GM18868 (cell line): ENCODE measurements around the gene C4orf50.
"Not testable (repeated sequence)": the region's sequence is repeated elsewhere in the genome, so short reads cannot be mapped to it uniquely, and the experiment has no call there.

Experiments
- ATAC-seq: cut with Tn5 transposase; IDR thresholded peaks from one replicate; pipeline ENCODE4 v1.9.1; 2021; ENCODE audit warnings: mild to moderate bottlenecking, moderate library complexity; ENCODE audit not compliant: unreplicated experiment

Gene C4orf50

DNA sequence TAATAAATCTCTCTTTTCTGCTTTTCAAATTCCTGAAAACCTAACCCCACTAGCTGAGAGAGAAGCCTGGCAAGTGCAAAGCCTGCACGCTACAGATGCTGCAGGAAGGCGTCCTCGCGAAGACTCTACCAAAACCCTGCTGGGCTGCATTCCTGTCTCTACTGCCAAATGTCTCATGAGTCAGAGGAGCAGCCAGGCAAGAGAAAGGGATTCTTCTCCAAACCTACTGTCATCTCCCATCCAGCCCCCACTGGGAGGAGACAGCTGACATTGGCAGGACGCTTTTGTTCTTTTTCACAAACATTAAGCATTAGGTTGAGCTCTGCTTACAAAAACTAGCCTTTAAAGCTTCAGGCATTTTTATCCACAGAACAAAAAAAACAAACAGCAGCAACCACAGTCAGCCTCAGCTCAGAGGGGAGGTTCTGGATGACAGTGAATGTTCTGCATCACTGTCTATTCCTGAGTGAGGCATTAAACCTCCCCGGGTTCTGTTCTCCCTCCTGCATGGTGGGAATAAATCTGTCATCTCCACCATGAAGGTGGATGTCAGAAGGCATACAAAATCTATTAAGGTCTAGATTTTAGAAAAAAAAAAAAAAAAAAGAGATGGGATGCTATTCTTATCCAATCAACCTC lies 143.3 kb downstream of the C4orf50 start:
- no peak for ATAC-seq

GRCh38 chr4:5870701-5871100 lies 147.5 kb downstream of the C4orf50 start:
- ATAC-seq = no peak

DNA sequence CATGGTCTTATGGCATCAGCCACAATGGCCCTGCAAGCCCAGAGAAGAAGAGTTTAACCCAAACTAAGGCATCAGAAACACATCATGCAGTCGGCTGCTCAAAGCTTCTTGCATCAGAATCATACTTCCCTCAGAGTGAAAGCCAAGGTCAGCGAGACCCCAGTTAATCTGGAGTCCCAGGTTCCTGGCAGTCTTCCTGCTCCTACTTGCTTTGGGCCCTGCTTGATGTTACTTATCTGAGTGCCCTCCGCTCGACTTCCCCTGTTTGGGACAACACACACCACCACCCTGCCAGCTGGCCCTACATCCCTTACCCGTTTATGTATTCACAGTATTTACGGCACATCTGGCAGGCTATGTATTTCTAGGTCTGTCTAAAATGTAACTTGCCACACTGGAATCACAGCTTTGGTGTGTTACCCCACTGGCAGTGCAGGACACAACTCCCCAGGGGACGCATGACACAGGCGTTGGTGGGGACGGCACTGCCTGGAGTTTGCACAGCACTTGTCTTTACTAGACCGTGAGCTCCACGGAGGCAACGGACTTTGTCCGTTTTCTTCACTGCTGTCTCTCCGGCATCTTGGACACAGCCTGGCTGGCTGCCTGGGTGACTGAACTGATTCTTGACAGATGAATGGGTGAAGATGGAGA lies 148.1 kb downstream of the C4orf50 start:
- ATAC-seq = no peak

DNA sequence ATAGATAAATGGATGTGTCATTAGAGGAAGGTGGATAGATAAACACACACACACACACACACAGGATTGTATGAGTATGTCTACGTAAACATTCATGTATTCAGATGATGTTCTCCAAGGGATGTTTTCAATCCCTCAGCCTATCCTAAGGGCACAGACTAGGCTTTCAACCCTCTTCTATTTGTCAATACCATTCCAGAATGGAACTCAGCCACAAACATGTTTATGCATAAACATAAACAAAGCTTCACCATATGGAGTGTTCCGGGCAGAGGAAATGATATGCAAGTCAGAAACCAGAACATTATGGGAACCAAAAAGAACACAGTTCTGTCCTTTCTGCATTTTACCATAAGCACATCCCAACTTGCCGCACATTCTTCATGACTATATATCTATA lies 150.4 kb downstream of the C4orf50 start:
- no peak for ATAC-seq

DNA sequence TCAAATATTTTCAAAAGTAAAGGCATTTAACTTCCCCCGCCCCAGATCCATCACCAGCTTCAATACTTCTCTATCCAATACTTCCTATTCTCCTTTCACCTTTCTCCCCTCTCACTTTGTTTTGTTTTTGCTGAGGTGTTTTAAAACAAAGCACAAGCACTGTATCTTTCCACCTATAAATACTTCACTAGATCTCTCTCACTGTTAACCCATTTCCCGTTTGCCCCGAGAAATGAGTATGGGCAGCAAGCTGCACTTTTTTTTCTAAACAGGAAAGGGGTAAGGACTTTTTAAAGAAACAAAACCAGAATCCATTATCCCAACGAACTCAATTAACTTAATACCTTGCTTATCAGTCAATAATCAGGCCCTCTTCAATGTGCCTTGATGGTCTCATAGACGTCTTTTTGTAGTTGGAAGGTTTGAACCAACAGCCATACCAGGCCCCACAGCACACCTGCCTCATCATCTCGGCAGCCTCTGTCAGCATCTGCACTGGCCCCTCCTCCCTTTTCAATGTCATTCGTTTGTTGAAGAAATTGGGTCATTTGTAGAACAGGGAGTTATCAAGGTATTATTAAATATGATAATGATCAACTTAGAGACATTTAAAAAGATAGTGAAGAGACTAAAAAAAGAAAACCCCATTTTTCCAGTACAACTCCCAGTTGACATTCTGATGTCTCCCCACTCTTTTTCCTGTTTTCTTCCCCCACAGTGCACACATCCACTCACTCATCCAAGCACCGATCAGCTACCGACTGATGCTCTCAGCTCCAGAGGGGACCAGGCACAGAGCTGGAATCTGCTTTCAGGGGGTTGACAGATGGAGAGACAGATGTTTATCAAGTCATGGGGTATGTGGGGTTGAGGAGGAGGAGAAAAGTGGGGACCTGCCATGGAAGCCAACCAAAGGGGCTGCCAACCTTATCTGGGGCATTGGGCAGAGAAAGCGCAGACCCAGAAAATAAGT lies 151.1 kb downstream of the C4orf50 start:
- ATAC-seq = no peak

GRCh38 chr4:5865896-5866599 lies 152.2 kb downstream of the C4orf50 start:
- no peak for ATAC-seq

DNA sequence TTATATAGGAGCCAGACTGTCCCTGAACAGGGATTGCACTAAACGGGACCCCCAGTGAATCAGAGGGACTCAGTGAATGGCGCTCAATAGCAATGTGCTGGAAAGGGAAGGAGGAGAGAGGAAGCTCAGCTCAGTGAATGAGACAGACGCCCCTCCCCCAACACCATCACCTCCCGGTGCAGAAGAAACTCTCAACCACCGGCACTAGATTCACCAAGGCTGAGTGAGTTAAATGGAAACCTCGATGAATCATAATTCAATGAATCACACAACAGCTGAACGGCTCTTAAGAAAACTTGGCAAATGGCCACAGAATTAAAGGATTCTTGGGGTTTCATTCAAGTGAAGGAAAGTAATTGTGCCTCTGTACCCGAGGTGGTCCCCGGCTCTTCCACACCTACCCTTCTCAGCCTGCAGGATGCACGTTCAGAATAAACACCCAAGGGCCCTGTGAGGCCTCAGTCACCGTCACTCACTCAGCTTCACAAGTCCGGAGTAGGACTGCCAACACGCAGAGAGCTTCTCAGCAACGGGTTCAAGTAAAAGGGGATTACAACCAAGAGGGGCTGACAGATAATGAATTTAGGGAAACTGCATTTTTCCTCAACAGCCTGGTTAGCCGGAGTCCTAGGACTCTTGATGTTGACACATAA lies 154.6 kb downstream of the C4orf50 start:
- no peak for ATAC-seq

DNA sequence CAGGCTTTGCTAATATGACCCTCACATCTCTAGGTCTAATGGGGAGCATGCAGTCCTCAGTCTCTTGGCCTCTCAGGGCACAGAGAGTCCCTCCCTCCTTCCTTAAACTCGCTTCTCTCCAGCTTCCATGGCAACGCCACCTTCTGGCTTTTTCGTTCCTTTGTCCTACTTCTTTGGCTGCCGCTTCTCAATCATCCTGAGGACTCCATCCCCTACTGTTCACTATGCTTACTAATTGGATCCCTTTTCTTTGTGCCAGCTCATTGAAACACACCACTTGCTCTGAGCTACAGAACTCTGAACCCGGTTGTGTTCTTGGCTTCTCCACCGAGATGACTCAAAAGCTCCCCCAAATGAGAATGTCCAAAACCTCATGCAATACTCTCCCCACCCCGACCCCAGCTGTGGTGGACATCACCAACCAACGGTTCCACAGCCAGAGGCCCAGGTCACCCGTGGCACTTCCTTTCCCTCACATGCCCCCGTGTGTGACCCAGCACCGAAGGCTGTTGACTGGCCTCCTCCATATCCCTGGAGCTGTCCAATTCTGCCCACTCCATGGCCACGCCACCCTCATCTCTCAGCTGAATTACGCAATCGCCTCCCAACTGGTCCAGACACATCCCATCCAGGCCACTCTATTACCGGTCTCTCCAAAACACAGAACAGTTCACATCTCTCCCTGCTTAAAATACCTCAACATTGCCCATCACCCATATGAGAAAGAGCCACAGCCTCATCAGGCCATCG lies 160.0 kb downstream of the C4orf50 start:
- no peak for ATAC-seq

DNA sequence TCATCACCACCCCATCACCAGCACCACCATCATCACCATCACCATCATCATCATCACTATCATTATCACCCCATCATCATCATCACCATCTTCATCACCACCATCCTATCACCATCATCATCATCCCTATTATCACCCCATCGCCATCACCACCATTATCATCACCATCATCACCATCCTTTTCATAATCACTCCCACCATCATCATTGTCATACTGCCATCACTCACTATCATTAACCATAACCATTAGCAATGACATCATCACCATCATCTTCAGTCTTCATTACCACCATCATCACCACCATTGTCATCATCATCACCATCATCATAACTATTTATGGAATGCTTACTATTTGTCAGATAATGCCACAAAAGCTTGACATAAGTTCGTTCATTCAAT lies 161.0 kb downstream of the C4orf50 start:
- ATAC-seq = no peak

GRCh38 chr4:5856362-5856761 lies 161.9 kb downstream of the C4orf50 start:
- not testable (repeated sequence) for ATAC-seq

DNA sequence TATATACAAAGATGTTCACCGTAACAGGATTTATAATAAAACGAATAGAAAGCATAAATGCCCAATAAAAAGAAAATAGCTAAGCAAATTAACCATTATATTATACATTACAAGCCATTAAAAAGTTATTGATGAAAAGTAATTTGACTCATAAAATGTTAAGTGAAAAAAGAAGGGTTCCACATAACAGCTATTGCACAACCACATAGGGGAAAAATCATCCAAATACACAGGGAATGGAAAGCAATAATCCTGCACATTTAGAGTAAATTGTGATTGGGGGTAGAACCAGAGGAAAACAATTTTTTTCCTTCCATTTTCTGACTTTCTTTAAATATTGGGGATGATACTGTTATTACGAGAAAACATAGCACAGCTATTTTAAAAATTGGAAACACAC lies 163.3 kb downstream of the C4orf50 start:
- no peak for ATAC-seq

- no peak for ATAC-seq
Observed at GRCh38 chr4:5852523-5853202, 165.6 kb downstream of the C4orf50 start.

GRCh38 chr4:5851637-5852301 lies 166.5 kb downstream of the C4orf50 start:
- no peak for ATAC-seq
